ENCODE data around the gene ADGRD1. TPM values are rescaled to one million over a fixed set of nuclear protein-coding genes. Genes with fewer than 3 reads are reported as not detected.

Gene ADGRD1
- total RNA-seq, 6 experiments from 2014 or later: not detected

DNA sequence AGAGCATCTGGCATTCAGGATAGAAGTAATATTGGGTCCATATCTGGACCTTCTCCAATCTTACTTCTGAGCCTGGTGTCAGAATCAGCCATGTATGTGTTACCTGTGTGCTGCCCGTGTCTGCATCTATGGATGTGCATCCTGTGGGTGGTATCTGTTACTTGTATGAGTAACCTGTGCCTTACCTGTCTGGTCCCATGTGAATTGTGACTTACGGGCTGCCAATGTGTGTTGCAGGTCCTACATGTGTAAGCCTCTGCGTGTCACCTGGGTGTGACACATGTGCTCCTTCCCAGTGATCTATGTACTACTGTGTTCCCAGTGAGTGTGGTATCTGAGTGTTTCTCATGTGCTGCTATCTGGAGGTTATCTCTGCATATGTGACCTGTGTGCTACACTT, 208.4 kb downstream of the ADGRD1 start:
- H3K36me3 Mint-ChIP-seq (ENCODE audit: low read depth): peaks cover 7% of the 10 kb centered on the region; the same call in 1 of the 2 replicates
- no peaks in the 10 kb centered on the region for H3K4me1 Mint-ChIP-seq (ENCODE audit: low read depth)
- DNase-seq: no peak
- H3K9me3 Mint-ChIP-seq: peaks cover 48% of the 10 kb centered on the region
- TF ChIP-seq, protein P1, sequence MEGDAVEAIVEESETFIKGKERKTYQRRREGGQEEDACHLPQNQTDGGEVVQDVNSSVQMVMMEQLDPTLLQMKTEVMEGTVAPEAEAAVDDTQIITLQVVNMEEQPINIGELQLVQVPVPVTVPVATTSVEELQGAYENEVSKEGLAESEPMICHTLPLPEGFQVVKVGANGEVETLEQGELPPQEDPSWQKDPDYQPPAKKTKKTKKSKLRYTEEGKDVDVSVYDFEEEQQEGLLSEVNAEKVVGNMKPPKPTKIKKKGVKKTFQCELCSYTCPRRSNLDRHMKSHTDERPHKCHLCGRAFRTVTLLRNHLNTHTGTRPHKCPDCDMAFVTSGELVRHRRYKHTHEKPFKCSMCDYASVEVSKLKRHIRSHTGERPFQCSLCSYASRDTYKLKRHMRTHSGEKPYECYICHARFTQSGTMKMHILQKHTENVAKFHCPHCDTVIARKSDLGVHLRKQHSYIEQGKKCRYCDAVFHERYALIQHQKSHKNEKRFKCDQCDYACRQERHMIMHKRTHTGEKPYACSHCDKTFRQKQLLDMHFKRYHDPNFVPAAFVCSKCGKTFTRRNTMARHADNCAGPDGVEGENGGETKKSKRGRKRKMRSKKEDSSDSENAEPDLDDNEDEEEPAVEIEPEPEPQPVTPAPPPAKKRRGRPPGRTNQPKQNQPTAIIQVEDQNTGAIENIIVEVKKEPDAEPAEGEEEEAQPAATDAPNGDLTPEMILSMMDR (IDR thresholded peaks at IDR 0.05): no peak
- no peaks in the 10 kb centered on the region; the same call in 1 of the 2 replicates for H3K27me3 Mint-ChIP-seq (ENCODE audit: insufficient read depth)
- H3K27ac Mint-ChIP-seq: no peak overlapping the region
- H3K4me3 Mint-ChIP-seq: no peak overlapping the region

GRCh38 chr12:131163189-131163738, 209.6 kb downstream of the ADGRD1 start:
- Mint-ChIP-seq H3K4me1 (ENCODE audit: low read depth) (no peaks in the 10 kb centered on the region), H3K27ac (no peak overlapping the region), H3K27me3 (ENCODE audit: insufficient read depth) (no peaks in the 10 kb centered on the region; the same call in 1 of the 2 replicates), H3K9me3 (peaks cover 53% of the 10 kb centered on the region), H3K4me3 (no peak overlapping the region), H3K36me3 (ENCODE audit: low read depth) (peaks cover 7% of the 10 kb centered on the region; the same call in 1 of the 2 replicates)
- TF ChIP-seq, protein P1 (IDR thresholded peaks at IDR 0.05): no peak
- no peak for DNase-seq

- peaks cover 7% of the 10 kb centered on the region; the same call in 1 of the 2 replicates for H3K36me3 Mint-ChIP-seq (ENCODE audit: low read depth)
- DNase-seq: no peak
- H3K27me3 Mint-ChIP-seq (ENCODE audit: insufficient read depth): peaks cover 1% of the 10 kb centered on the region
- TF ChIP-seq, protein P1 (IDR thresholded peaks at IDR 0.05): no peak
- H3K4me3 Mint-ChIP-seq: no peak overlapping the region
- peaks cover 60% of the 10 kb centered on the region for H3K9me3 Mint-ChIP-seq
- no peaks in the 10 kb centered on the region for H3K4me1 Mint-ChIP-seq (ENCODE audit: low read depth)
- no peak overlapping the region for H3K27ac Mint-ChIP-seq
Measured at GRCh38 chr12:131164096-131164872, 210.6 kb downstream of the ADGRD1 start.

DNA sequence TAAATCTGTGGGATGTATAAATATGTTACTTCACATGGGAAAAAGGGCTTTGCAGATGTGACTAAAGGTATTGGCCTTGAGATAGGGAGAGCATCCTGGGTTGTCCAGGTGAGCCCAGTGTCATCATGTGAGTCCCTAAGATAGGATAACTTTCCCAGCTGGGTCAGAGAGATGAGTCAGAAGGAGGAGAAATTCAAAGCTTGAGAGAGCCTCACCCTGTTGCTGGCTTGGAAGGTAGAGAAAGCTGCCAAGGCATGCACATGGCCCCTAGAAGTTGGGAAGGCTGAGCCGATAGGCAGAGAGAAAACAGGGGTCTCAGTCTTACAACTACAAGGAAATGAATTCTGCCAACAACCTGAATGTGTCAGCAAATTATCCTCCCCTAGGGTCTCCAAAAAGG, 213.0 kb downstream of the ADGRD1 start:
- DNase-seq: no peak
- Mint-ChIP-seq H3K4me3 (no peak overlapping the region), H3K27me3 (ENCODE audit: insufficient read depth) (peaks cover 3% of the 10 kb centered on the region), H3K36me3 (ENCODE audit: low read depth) (peaks cover 11% of the 10 kb centered on the region; the same call in 1 of the 2 replicates), H3K27ac (no peak overlapping the region), H3K4me1 (ENCODE audit: low read depth) (no peaks in the 10 kb centered on the region), H3K9me3 (peaks cover 66% of the 10 kb centered on the region)
- TF ChIP-seq, protein P1 (IDR thresholded peaks at IDR 0.05): no peak

DNA sequence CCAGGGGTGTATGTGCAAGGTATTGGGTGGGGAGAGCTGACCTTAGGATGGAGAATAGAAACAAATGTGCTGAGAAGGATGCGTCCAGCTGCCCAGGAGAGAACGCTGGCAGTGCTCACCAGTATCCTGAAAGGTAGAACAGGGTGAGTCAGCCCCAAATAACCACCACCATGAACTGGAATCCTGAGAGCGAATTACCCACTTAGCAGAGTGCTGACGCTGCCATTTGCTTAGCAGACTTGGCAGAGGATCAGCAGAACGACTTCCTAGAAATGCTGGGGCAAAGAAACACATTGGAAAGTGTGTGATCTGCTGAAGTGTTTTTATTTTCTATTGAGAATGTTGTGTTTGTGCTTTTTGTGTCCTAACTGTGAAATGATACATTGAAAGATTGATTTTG, 213.6 kb downstream of the ADGRD1 start:
- Mint-ChIP-seq H3K27ac (no peak overlapping the region), H3K9me3 (peaks cover 63% of the 10 kb centered on the region), H3K36me3 (ENCODE audit: low read depth) (peaks cover 11% of the 10 kb centered on the region; the same call in 1 of the 2 replicates), H3K4me3 (no peak overlapping the region), H3K4me1 (ENCODE audit: low read depth) (no peaks in the 10 kb centered on the region), H3K27me3 (ENCODE audit: insufficient read depth) (peaks cover 3% of the 10 kb centered on the region)
- TF ChIP-seq, protein P1 (IDR thresholded peaks at IDR 0.05): no peak
- DNase-seq: no peak
